Activated CD4-positive, alpha-beta T cell treated with anti-CD3 and anti-CD28 coated beads, Interleukin-2, amount 10 ng/mL, durations not matched to agents 7 days and 5 days (primary cell): ENCODE results near the gene WDR4. TPM values are rescaled to one million over a fixed set of nuclear protein-coding genes. Genes with fewer than 3 reads are reported as not detected.
A peak's percentile ranks its signal among the peaks of the same experiment; 100 is the strongest.
"Not testable (repeated sequence)": the region's sequence is repeated elsewhere in the genome, so short reads cannot be mapped to it uniquely, and the experiment has no call there.

Source experiments
- CTCF ChIA-PET: fragments of 350-600 bp; sonication (Branson Sonifier 250); formaldehyde crosslinking; loops from one replicate; lab custom pipeline; 2021; ENCODE audit warnings: antibody characterized with exemption; lab: Charles Lee
- POLR2A ChIA-PET: fragments of 350-600 bp; sonication (Branson Sonifier 250); formaldehyde crosslinking; loops from one replicate; lab custom pipeline; 2021; ENCODE audit warnings: antibody characterized with exemption; lab: Charles Lee
- DNase-seq: peaks from one replicate; pipeline ENCODE4 v3.0.0-alpha.2; 2020
- H3K27ac Mint-ChIP-seq: one replicate; pipeline ENCODE4 v1.8.0; 2021; ENCODE audit warnings: mild to moderate bottlenecking, moderate library complexity, mixed read lengths
- H3K27me3 Mint-ChIP-seq: one replicate; pipeline ENCODE4 v1.8.0; 2021; ENCODE audit warnings: mixed read lengths
- H3K36me3 Mint-ChIP-seq: one replicate; pipeline ENCODE4 v1.8.0; 2021; ENCODE audit warnings: low read depth, mixed read lengths
- H3K4me1 Mint-ChIP-seq: one replicate; pipeline ENCODE4 v1.8.0; 2021; ENCODE audit warnings: mixed read lengths
- H3K4me3 Mint-ChIP-seq: one replicate; pipeline ENCODE4 v1.8.0; 2021; ENCODE audit warnings: mild to moderate bottlenecking, moderate library complexity, mixed read lengths
- H3K9me3 Mint-ChIP-seq: one replicate; pipeline ENCODE4 v1.8.0; 2021; ENCODE audit warnings: mixed read lengths
- total RNA-seq, 2 experiments: library from RNA; stranded (reverse); gene quantifications; one replicate each; pipeline ENCODE4 v1.2.3, GENCODE V29; 2021

The WDR4 gene
- 10 to 100 TPM; 23.9 to 32.7 TPM for total RNA-seq

- peak; percentile 99 for DNase-seq
- peaks cover 20% of the 10 kb centered on the region for H3K36me3 Mint-ChIP-seq
- peak within 1 kb of the TSS; percentile 82 for H3K4me3 Mint-ChIP-seq
- ChIA-PET CTCF (no interaction called here), POLR2A (no interaction called here)
- peak within 1 kb of the TSS; percentile 97 for H3K27ac Mint-ChIP-seq
- no peaks in the 10 kb centered on the region for H3K27me3 Mint-ChIP-seq
- no peaks in the 10 kb centered on the region for H3K9me3 Mint-ChIP-seq
- H3K4me1 Mint-ChIP-seq: peaks cover 30% of the 10 kb centered on the region
Observed at GRCh38 chr21:42878993-42879787, at the start of gene WDR4. Gene WDR4, minus strand, starts transcription at chr21:42879539. Its CDS starts 44 bp downstream, at chr21:42879495.

GRCh38 chr21:42927474-42928200 is 48.3 kb upstream of the WDR4 start:
- CTCF ChIA-PET, H3K36me3 Mint-ChIP-seq, H3K27me3 Mint-ChIP-seq, DNase-seq, H3K4me3 Mint-ChIP-seq, H3K9me3 Mint-ChIP-seq, H3K27ac Mint-ChIP-seq, POLR2A ChIA-PET: not testable (repeated sequence)
- H3K4me1 Mint-ChIP-seq: peaks cover 29% of the 10 kb centered on the region

GRCh38 chr21:42925114-42925926 is 46.0 kb upstream of the WDR4 start, which contains the start of gene ERVH48-1:
Gene ERVH48-1, minus strand, starts transcription at chr21:42925630. Its CDS starts 6,624 bp downstream, at chr21:42919006.
- Mint-ChIP-seq H3K4me3 (peak within 1 kb of the TSS; percentile 68), H3K27me3 (no peaks in the 10 kb centered on the region)

GRCh38 chr21:42924433-42924751 is 45.1 kb upstream of the WDR4 start:
- H3K9me3 Mint-ChIP-seq: no peaks in the 10 kb centered on the region
- no peak for DNase-seq
- H3K4me1 Mint-ChIP-seq: peaks cover 28% of the 10 kb centered on the region
- no peaks in the 10 kb centered on the region for H3K27me3 Mint-ChIP-seq
- H3K27ac Mint-ChIP-seq: peak overlapping the region; percentile 90
- peak overlapping the region; percentile 68 for H3K4me3 Mint-ChIP-seq
- peaks cover 2% of the 10 kb centered on the region for H3K36me3 Mint-ChIP-seq
- CTCF ChIA-PET: no interaction called here
- POLR2A ChIA-PET: no interaction called here

More at GRCh38 chr21:42925114-42925926, 46.0 kb upstream of the WDR4 start, which contains the start of gene ERVH48-1:
- Mint-ChIP-seq H3K36me3 (peaks cover 2% of the 10 kb centered on the region), H3K27ac (peak within 1 kb of the TSS; percentile 90), H3K9me3 (no peaks in the 10 kb centered on the region), H3K4me1 (peaks cover 28% of the 10 kb centered on the region)
- ChIA-PET POLR2A (no interaction called here), CTCF (no interaction called here)
- DNase-seq: peak; percentile 51

- H3K27ac Mint-ChIP-seq: peak overlapping the region; percentile 90
Observed at GRCh38 chr21:42923553-42924432, 44.5 kb upstream of the WDR4 start.

GRCh38 chr21:42922918-42923317 is 43.6 kb upstream of the WDR4 start:
- DNase-seq: no peak
- H3K4me1 Mint-ChIP-seq: peaks cover 28% of the 10 kb centered on the region
- H3K4me3 Mint-ChIP-seq: no peak overlapping the region
- H3K9me3 Mint-ChIP-seq: no peaks in the 10 kb centered on the region
- POLR2A ChIA-PET: no interaction called here
- H3K27me3 Mint-ChIP-seq: no peaks in the 10 kb centered on the region
- H3K36me3 Mint-ChIP-seq: peaks cover 2% of the 10 kb centered on the region
- CTCF ChIA-PET: interaction anchor here (0.7 to 0.9 kb wide), 2 partner anchors 15 to 34 kb away, joined by 3 read pairs; no protein-coding TSS in a partner anchor
- H3K27ac Mint-ChIP-seq: no peak overlapping the region

More at GRCh38 chr21:42923553-42924432, 44.5 kb upstream of the WDR4 start:
- no peaks in the 10 kb centered on the region for H3K9me3 Mint-ChIP-seq
- H3K36me3 Mint-ChIP-seq: peaks cover 2% of the 10 kb centered on the region
- CTCF ChIA-PET: interaction anchor here (0.7 to 0.9 kb wide), 2 partner anchors 14 to 35 kb away, joined by 3 read pairs; no protein-coding TSS in a partner anchor
- peaks cover 28% of the 10 kb centered on the region for H3K4me1 Mint-ChIP-seq
- H3K27me3 Mint-ChIP-seq: no peaks in the 10 kb centered on the region
- H3K4me3 Mint-ChIP-seq: peak overlapping the region; percentile 68
- POLR2A ChIA-PET: no interaction called here
- DNase-seq: peak; percentile 87

GRCh38 chr21:42921927-42922326 is 42.6 kb upstream of the WDR4 start:
- H3K9me3 Mint-ChIP-seq: no peaks in the 10 kb centered on the region
- ChIA-PET CTCF (interaction anchor here (0.6 kb wide), 2 partner anchors 50 to 329 kb away, joined by 3 read pairs; no protein-coding TSS in a partner anchor), POLR2A (no interaction called here)
- H3K27me3 Mint-ChIP-seq: no peaks in the 10 kb centered on the region
- no peak overlapping the region for H3K4me3 Mint-ChIP-seq
- peaks cover 28% of the 10 kb centered on the region for H3K4me1 Mint-ChIP-seq
- peaks cover 2% of the 10 kb centered on the region for H3K36me3 Mint-ChIP-seq
- no peak overlapping the region for H3K27ac Mint-ChIP-seq
- DNase-seq: no peak

GRCh38 chr21:42918291-42918690 is 39.0 kb upstream of the WDR4 start:
- no peak for DNase-seq
- ChIA-PET CTCF (no interaction called here), POLR2A (no interaction called here)
- Mint-ChIP-seq H3K4me3 (no peak overlapping the region), H3K27ac (no peak overlapping the region), H3K4me1 (peaks cover 2% of the 10 kb centered on the region), H3K27me3 (no peaks in the 10 kb centered on the region), H3K36me3 (peaks cover under 1% of the 10 kb centered on the region), H3K9me3 (no peaks in the 10 kb centered on the region)

GRCh38 chr21:42913476-42913875 is 34.1 kb upstream of the WDR4 start:
- DNase-seq: no peak
- CTCF ChIA-PET: interaction anchor here (0.6 kb wide), 2 partner anchors 22 to 783 kb away, joined by 3 read pairs; no protein-coding TSS in a partner anchor
- Mint-ChIP-seq H3K27ac (no peak overlapping the region), H3K9me3 (no peaks in the 10 kb centered on the region), H3K4me3 (no peak overlapping the region), H3K27me3 (no peaks in the 10 kb centered on the region), H3K36me3 (peaks cover 14% of the 10 kb centered on the region), H3K4me1 (no peaks in the 10 kb centered on the region)
- POLR2A ChIA-PET: no interaction called here

- CTCF ChIA-PET, DNase-seq, H3K27me3 Mint-ChIP-seq, H3K9me3 Mint-ChIP-seq, H3K4me1 Mint-ChIP-seq, H3K27ac Mint-ChIP-seq, POLR2A ChIA-PET, H3K4me3 Mint-ChIP-seq: not testable (repeated sequence)
- H3K36me3 Mint-ChIP-seq: peaks cover 16% of the 10 kb centered on the region
Observed at GRCh38 chr21:42911920-42912319, 32.6 kb upstream of the WDR4 start.

GRCh38 chr21:42908484-42908883 is 29.1 kb upstream of the WDR4 start:
- H3K4me3 Mint-ChIP-seq, H3K27ac Mint-ChIP-seq, H3K4me1 Mint-ChIP-seq, DNase-seq, POLR2A ChIA-PET, H3K27me3 Mint-ChIP-seq, CTCF ChIA-PET, H3K9me3 Mint-ChIP-seq: not testable (repeated sequence)
- peaks cover 31% of the 10 kb centered on the region for H3K36me3 Mint-ChIP-seq

- no peaks in the 10 kb centered on the region for H3K9me3 Mint-ChIP-seq
- ChIA-PET POLR2A (no interaction called here), CTCF (no interaction called here)
- no peak overlapping the region for H3K4me3 Mint-ChIP-seq
- no peak overlapping the region for H3K27ac Mint-ChIP-seq
- no peaks in the 10 kb centered on the region for H3K4me1 Mint-ChIP-seq
- no peaks in the 10 kb centered on the region for H3K27me3 Mint-ChIP-seq
- peaks cover 27% of the 10 kb centered on the region for H3K36me3 Mint-ChIP-seq
- DNase-seq: no peak
Observed at GRCh38 chr21:42906233-42906632, 26.9 kb upstream of the WDR4 start.
